AG08395 (cell line): Measurements from ENCODE around the gene TENT5A.
"Not testable (repeated sequence)": the region's sequence is repeated elsewhere in the genome, so short reads cannot be mapped to it uniquely, and the experiment has no call there.

Experiments
- DNase-seq: peaks from one replicate; pipeline ENCODE4 v3.0.0; 2012; ENCODE audit warnings: mixed read lengths, low spot score

Gene TENT5A

DNA sequence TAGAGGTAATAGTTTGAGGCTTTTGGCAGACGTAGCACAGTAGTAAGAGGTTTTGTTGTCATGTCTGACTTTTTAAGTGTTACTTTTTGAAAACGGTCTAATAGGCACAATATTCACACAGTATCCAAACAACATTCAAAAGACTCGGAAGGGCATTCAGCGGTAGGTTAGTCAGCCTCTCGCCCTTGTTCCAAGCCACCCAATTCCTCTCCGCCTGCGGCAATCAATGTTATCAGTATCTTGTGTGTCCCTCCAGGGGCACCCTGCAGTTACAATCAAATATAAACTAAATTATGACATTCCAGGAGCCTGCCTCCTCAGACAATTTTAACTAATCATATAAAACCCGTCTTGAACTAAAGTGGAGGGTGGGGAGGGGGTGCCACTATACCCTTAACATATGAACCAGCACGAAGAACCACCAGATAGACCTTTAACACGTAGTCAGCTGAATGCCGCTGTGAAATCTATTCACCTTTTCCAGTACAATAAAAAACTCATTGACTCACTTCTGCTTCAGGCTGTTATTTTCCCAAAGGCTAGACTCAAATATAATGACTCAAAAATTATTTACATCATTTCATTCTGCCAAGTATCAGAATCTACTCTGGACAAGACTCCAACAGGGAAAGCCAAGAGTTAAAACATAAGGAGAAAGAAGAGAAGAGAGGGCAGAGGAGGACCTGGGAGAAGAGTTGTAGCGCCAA, 1.6 kb downstream of the TENT5A start:
- no peak for DNase-seq

DNA sequence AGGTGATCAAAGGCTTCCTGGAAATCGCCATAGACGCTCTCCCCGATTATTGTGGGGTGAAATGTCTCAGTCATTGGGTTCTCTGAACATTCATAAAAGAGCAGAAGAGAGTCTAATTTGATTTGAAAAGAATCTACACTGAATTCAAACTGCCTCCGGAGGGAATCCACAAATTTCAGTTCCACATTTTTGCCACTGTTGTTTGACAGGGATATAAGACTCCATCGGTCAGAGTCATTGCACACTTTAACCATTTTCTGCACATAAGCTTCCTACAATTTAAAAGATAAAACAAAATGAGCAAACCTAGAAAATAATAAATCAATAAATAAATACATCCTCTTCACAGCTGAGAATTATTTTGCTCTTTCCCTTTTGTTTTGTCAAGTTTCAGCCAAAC, 2.3 kb downstream of the TENT5A start:
- DNase-seq: no peak

DNA sequence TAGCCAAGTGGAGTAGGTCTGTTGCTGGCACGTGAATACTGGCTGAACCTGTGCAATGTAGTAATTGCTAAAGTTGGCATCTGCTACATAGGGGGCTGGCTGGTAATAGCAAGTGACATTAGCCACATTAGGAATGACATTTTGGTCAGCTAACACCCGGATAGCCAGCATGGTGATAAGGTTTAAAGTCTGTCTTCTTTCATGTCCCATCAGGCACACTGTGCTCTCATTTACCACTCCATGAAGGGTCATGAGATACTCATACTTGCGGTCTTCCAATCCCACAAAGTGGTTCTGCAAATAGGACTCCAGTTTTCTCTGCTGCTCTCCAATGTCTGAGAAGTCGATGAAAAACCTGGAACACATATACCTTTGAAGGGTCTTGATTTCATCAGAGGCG, 2.8 kb downstream of the TENT5A start:
- DNase-seq: peak; percentile 38

DNA sequence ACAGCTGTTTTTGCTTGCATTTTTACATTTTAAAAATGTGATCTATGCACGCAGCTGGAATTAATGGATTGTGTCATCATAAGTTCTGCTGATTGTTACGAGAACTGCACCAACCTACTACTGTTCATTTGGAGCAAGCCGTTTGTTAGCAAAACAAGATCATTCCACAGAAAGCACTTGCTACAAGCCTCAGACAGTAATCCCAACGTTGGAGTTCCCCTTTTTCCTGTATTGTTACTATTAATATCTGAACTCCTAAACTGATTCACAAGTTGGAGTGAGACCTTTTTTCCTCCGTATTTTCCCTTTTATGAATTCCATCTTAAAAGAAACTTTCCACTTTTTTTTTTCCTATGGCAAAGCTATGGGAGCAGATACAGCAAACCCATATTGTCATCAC, 3.5 kb downstream of the TENT5A start:
- DNase-seq: no peak

DNA sequence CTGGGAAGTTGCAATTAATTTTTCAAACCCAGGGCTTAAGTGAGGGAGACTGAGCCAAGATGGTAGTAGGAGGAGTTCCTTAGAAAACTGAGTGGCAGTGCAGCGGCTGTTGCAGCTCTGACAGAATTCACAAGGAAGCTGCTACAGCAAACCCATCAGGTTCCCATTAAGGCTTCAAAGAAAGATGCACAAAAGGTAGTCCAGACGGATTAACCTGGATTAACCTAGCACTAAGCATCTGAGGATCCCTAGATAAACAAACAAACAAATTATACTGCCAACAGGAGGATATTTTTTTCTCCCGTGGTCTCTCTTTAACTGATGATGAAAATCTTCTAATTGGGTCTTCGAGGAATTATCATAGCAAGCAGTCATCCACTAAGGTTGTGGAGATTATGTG, 5.2 kb downstream of the TENT5A start:
- no peak for DNase-seq

DNA sequence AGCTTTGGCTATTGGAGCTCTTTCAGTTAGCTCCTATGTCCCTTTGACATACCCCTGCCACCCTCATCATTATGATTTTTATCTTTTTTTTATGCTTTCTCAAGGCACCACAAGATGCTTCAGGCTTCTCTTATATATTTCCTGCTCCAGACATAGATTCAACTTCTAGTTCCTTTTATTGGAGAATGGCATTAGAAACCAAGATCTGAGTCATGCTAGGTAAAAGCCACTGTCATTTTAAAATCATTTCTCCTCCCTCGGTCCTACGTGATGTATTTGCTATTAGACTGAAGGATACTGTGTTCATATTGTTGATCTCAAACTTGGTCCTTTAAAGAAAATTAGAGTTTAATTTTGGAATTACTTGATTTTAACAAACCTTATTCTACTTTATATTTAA, 8.3 kb downstream of the TENT5A start:
- no peak for DNase-seq

DNA sequence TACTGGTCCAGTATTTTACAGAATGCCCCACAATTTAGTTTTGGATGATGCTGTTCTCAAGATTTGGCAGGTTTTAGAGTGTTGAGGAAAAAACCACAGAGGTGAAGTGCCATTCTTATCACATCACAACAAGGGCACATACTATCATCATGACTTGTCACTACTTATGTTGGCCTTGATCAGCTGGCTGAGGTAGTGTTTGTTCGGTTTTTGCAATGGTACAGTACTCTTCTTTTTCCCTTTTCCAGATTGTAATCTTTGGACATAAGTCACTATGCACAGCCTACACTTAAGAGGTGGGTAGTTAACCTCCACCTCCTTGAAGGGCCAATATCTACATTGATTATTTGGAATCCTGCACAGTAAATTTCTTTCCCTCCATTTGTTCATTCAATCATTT, 8.8 kb downstream of the TENT5A start:
- DNase-seq: no peak

DNA sequence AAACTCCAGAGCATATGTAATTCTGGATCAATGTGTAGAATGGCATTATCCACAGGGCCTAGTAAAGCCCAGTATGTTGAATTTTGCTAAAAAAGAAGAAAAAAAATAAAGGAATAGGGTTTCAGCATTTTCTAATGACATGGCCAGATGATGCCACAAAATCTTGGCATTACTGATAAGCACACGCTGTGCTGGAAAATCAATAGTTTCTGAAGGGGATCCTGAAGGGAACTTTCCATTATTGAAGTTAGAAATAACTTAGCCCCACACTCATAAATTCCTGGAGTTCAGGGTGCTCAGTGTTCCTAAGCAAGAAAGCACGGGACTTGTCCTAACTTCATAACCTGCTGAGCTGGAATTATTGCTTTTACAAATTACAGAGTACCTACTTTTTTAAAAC, 10.8 kb downstream of the TENT5A start:
- DNase-seq: no peak

DNA sequence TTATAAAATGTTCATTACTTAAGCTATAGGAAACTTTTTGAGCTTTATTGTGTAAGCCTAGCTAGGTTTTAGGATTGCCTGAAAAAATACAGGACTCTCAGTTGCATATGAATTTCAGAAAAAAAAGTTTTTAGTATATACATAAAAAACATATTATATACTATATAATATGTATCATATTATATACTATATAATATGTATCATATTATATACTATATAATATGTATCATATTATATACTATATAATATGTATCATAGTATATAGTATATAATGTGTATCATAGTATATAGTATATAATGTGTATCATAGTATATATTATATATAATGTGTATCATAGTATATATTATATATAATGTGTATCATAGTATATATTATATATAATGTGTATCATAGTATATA, 11.9 kb downstream of the TENT5A start:
- not testable (repeated sequence) for DNase-seq

DNA sequence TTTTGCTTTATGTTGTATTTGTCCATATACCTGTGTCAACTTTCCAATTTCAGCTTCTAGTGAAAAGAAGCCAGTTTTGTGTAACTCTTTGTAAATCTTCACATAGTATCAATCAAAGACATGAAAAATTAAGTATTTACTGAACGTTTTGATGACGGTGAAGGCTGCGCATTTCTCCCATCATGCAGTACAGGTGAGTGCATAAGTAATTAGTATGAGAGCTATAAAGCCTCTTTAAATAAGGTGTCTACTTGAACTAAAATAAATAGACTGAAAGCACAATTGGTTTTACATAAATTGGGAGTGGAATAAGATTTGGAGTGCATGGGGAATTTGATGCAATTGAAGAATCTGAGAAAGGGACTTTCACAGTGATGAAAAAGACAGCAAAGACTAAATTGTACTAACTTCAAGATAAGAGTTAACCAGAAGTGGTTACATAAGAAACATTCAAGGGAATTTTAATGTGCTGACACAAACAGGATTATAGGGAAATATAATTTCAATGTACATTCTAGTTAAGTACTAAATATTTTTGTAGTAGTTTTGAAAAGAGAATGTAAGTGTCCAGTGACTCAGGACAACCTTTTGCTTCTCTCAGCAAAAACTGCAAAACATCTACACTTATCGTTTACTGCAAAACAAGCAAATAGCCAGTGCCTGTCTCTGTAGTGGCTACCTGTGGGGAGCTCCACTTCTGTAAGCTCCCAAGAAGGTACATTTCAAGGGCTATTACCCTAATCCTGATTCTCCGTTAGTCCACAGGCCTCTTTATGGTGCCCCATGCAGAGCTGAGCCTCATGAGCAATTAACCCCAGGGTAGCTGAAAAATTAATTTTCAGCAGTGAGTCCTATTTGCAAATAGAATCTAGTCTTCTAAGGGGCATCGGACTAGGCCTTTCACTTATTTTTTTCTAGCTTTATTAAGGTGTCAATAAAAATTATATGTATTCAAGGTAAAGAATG, 13.0 kb downstream of the TENT5A start:
- DNase-seq: no peak

DNA sequence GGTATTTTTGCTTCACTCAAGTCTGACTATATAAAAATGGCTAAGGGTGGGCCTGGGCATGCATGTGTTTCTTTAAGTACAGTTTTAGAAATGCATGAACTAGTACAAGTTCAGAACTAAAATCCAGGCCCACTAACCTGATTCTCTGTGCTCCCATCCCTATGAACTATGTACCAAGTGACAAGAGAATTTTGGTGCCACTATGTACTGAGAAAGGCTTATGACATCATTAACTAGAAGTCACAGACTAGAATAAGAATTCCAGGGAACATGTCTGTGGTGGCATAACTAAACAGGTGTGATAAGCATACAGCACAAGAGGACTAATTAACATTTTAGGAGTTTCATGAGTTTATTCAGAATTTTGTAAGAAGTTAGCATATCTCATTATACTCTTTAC, 16.1 kb downstream of the TENT5A start:
- DNase-seq: no peak

DNA sequence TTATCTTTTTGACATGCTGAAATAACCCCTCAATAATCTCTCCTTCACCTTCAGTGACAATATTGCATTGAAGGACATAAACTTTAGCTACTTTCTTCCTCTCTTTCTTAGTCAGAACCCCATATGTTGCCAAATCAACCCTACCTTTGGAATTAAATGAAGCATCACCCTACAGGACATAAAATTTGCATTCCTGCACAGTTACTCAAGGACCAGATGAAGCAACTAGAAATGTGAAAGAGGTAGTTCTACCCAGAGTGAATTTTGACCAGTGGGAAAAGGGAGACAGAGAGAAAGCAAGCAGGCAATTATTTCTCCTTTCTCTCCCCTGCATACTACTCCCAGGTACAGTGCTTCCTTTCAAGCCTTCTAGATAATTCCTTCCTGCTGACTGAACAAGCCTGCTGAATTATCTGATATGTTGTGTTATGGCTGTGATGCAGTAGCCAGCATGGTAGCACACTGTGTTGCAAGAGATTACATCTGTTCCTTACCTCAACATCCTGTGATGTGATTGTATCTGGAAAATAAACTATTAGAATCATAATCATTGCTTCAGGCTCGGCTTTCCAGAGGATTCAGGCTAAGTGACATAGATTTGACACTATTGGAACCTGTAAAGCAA, 16.6 kb downstream of the TENT5A start:
- no peak for DNase-seq

DNA sequence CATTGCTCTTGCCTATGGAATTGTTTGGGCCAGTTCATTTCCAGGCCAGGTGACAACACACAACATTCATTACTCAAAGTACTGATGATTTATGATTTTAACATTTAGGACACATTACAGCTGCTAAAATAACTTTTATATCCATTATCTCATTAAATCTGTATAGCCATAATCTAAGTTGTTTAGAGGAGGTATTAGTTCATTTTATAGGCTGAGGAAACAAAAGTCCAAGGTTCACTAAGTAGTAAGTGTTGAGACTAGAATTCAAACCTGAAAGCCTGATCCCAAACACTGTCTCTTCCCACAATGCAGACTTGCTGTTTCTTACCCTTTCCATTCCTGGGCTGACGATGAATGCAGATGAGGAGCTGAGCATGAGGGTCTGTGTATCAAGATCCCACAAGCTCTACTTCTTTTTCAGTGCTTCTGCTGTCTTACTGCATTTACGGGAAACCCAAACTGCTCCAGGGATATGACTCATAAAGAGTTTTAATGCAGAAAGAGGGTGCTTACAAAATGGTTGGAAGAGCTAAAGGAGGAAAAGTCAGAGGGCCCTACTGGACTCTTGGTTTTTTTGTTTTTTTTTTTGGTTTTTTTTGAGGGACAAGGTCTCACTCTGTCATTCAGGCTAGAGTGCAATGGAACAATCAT, 17.9 kb downstream of the TENT5A start:
- DNase-seq: no peak

DNA sequence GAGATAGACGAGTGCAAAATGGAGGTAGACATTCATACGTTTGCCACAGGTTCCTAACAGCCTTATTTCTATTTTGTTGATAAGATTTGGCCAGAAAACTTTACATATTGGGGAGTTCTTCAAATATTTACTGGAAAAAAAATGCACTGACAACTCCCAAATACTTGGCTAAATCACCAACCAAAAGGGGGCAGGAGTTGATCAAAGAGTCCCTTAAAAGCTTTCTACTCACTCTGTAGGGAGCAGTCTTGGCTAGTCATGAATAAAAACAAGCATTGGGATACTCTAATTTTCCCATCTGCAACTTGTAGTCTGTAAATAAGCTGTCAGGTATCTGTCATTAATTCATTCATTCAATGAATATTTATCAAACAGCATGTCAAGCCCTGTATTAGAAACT, 18.4 kb downstream of the TENT5A start:
- DNase-seq: no peak

DNA sequence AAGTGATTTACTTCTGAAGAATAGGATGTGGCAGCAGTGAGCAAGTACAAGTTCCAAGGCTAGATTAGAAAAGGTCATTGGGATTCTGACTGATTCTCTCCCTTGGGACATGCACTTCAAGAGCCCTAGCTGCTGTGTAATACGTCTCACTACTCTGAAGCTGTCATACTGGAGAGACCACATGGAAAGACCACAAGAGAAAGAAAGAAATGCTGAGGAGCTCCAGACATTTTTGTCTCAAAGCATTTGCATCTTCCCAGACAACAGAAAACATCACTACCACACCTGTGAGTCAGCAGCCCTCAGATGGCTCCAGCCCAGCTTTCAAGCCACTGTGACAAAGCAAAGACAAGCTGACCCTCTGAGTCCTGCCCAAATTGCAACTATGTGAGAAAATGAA, 20.7 kb downstream of the TENT5A start:
- DNase-seq: peak; percentile 37

DNA sequence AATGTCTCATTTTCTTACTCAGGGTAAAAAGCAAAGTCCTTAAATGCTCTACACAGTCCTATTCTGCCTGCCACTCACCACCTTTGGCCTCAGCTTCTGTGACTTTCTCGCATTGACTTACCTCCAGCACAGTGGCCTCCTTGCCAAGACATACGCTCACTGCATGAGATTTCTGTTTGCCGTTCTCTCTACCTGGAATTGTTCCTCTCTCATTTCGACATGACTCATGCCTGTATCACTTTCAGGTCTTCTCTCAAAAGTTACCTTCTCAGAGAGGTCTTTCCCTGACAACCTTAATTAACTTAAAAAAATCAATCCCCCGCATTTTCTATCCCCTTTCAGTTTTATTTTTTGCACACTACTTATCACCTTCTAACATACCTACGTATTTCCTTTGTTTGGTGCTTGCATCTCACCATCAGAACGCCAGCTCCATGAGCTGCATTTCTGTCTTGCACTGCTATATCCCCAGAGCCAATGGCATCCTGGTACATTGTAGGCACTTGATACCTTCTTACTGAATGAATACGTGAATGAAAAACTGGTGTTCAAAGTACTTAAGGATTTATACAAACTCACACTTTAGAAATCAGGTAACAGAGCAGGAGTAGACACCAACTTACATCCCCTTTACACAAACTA, 24.5 kb downstream of the TENT5A start:
- DNase-seq: no peak

DNA sequence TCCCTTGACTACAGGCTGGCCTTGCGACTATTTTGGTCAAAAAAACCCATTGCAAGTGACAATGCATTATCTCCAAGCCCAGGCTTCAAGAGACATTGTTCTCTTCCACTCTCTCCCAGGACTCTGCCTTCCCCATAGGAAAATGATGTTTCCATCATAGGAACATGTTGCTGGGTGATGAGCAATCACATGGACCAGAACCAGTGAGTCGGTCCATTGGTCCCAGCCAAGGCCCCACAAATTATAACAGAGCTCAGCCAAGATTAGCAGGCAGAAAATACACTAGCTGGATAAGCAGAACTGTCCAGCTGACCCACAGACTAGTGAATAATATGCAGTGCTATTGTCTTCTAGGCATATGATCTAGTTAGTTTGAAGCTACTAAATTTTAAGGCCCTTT, 27.4 kb downstream of the TENT5A start:
- no peak for DNase-seq

DNA sequence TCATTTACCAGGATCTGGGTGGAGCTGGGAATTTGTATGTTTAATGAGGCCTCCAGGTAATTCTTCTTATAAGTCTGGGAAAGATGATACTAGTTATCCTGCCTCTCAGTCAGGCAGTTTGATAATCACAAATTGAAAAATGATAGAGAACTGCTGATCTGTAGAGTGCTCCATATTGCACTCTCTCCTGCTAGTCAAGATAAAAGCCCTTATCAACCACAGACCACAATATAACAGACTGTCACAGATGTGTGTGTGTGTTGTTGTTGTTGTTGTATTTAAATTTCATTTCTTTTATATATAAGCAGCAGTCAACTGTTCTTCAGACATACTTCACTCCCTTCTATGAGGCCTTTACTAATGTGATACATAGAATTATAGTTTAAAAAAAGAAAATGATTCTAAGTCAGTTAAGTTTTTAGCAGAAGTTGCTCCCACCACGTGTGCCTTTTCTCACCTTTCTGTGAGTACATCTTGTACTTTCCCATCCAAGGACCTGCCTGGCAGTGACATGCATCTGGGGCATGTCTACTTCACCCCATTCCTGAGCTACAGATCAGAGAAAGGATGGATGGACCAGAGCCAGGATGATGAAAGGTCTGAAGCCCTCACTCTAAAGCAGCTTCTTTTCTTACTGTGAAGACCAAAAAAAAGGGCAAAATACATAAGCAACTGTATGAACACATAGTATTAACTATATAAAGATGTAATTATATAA, 29.8 kb downstream of the TENT5A start:
- no peak for DNase-seq

DNA sequence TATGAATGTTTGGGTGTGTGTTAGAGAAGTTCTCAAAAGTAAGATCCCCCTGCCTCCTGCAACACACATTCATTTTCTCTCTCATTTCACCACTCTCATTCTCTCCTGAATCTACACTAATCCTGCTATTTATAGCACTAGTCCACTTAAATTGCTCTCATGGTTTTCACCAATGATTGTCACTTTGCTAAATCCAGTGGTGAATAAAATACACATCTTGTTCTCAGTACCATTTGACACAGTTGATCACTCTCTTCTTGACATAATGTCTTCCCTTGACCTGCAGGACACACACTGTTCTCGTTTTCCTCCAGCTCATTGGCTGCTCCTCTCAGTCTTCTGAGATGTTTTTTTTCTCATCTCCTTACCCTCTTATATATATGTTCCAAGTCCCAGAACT, 32.1 kb downstream of the TENT5A start:
- no peak for DNase-seq

DNA sequence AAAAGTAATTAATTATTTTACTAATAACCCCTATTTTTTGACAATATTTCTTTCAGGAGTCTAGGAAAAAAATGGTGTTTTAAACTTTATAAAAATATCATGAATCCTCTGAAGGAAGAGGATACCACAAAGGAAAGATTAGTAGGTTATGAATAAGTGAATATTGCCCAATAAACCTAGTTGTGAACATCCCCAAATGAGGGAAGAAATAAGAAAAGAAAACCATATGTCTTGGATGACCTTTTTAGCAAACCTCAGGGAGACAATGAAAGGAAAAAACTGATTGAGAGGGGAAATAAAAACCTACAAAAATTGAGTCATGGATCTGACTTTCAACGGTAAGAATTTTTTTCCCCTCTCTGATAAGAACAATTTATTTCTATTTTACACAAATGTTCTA, 34.4 kb downstream of the TENT5A start:
- no peak for DNase-seq

DNA sequence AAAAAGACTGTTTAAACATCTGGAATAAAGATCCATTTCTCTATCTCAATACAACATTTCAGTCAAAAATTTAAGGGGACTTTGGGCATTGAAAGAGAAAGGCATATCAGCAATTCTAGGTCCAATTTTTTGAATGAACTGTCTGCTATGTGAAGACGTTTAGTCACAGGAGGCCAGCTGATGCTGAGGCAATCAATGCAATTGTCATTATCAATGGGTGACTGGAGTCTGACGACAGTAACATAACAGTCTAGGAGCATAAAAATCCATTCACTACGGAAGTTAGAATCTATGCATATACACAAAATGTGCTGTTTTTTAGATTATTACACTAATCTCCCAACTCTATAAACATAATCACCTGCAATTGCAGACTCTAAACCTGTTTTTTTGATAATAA, 37.8 kb downstream of the TENT5A start:
- DNase-seq: no peak
